ENCODE data around the gene REPS1.

Gene REPS1

DNA sequence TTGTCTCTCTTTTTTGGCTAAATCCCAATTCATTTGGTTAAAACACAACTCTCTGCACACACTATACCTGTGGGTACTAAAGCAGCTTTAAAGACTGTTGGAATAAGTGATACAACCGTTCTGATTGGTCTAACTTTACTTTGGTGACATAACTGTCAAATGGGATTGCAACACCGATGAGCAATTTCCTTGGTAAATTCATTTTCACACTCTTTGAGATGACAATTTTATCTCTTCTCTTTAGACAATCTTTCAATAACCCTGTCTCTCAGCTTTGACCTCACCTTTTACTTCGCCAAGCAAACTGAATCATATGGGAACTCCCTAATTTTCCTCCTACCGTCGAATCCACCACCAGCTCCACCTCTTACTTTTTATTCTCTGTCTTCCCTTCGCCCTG lies 131.4 kb downstream of the REPS1 start:
- no peaks in the 10 kb centered on the region for H3K9me3 ChIP-seq
- no peaks in the 10 kb centered on the region for H3K36me3 ChIP-seq
- no peak overlapping the region for H3K27ac ChIP-seq
- H3K4me3 ChIP-seq (ENCODE audit: low read depth in 1 of 2, low read length in 1 of 2), result no peak overlapping the region
- TF ChIP-seq, protein P1, sequence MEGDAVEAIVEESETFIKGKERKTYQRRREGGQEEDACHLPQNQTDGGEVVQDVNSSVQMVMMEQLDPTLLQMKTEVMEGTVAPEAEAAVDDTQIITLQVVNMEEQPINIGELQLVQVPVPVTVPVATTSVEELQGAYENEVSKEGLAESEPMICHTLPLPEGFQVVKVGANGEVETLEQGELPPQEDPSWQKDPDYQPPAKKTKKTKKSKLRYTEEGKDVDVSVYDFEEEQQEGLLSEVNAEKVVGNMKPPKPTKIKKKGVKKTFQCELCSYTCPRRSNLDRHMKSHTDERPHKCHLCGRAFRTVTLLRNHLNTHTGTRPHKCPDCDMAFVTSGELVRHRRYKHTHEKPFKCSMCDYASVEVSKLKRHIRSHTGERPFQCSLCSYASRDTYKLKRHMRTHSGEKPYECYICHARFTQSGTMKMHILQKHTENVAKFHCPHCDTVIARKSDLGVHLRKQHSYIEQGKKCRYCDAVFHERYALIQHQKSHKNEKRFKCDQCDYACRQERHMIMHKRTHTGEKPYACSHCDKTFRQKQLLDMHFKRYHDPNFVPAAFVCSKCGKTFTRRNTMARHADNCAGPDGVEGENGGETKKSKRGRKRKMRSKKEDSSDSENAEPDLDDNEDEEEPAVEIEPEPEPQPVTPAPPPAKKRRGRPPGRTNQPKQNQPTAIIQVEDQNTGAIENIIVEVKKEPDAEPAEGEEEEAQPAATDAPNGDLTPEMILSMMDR (IDR thresholded peaks at IDR 0.05), result no peak
- H3K4me1 ChIP-seq (ENCODE audit: control insufficient read depth in 1 of 2, insufficient read depth in 1 of 2, low read depth in 1 of 2, low read length in 1 of 2), result no peaks in the 10 kb centered on the region
- H3K27me3 ChIP-seq, result no peaks in the 10 kb centered on the region
